ENCODE measurements around the gene KLK5.
"Not testable (repeated sequence)": the region's sequence is repeated elsewhere in the genome, so short reads cannot be mapped to it uniquely, and the experiment has no call there.

Gene KLK5, protein sequence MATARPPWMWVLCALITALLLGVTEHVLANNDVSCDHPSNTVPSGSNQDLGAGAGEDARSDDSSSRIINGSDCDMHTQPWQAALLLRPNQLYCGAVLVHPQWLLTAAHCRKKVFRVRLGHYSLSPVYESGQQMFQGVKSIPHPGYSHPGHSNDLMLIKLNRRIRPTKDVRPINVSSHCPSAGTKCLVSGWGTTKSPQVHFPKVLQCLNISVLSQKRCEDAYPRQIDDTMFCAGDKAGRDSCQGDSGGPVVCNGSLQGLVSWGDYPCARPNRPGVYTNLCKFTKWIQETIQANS

GRCh38 chr19:50952910-50953309, at the start of gene KLK5:
Gene KLK5 (minus strand): TSS chr19:50953038. CDS start chr19:50952657, 381 bp downstream.
- DNase-seq (ENCODE audit: low spot score): no peak

DNA sequence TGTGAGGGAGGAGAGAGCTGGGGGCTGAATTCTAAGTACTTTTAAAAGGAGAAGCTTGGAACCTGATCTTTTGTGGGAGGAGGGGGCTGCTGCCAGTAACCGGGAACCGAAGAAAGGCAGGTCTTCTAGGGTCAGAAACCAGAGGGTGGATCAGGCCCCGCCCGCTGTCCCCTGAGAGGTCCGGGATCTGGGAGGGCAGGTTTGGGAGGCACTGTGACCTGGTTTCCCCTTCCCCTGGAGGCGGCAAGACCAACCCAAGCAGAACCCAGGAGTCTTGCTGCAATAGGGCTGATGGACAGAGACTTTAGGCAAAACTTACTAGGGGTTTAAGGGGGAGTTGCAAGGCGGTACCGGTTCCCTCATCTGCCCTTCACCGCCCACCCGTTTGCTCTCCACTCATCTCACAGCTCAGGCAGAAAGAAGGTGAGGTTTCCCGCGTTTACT, 49.3 kb upstream of the KLK5 start:
- DNase-seq (ENCODE audit: low spot score): no peak

- DNase-seq (ENCODE audit: low spot score): no peak
Observed at GRCh38 chr19:51001515-51001914, 48.7 kb upstream of the KLK5 start, which contains the start of gene KLK8. Gene KLK8 (minus strand): TSS chr19:51001604. CDS start chr19:51001167, 437 bp downstream.

DNA sequence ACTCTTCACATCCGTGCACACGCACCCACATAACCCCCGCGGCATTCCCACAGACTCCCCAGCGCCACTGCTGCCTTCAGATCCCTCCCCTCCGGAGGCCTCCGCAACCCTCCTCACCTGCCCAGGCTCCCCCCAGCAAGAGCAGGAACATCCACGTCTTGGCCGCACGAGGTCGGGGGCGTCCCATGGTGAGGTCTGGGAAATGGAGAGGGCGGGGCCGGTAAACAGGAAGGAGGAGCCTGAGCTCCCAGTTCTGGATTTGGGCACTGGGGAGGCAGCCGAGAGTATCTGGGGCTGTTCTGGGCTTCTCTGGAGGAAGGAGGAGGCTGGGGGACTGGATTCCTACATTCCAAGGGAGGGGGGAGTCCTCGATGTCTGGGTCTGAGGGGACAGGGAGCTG, 48.1 kb upstream of the KLK5 start:
- DNase-seq (ENCODE audit: low spot score): peak; percentile 72

GRCh38 chr19:51000426-51000825, 47.6 kb upstream of the KLK5 start:
- DNase-seq (ENCODE audit: low spot score): no peak

- no peak for DNase-seq (ENCODE audit: low spot score)
Observed at GRCh38 chr19:50998686-50999085, 45.8 kb upstream of the KLK5 start.

DNA sequence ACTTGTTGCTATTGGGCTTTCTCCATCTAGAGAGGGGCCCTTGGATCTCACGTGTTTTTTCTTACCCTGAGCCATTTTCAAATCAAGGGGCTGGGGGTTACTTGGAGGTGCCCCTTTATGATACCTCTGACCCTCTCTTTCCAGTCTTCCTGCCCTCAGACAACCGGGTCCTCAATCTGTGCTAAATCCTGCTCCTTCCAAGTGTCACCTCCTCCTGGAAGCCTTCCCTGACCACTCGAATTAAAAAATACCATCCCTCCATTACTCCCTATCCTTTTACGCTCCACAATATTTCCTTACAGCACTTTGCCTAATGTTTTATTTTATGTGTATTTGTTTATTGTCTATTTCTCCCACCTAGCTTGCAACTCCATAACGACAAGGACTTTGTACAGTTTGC, 45.2 kb upstream of the KLK5 start:
- no peak for DNase-seq (ENCODE audit: low spot score)

- DNase-seq (ENCODE audit: low spot score): peak; percentile 39
Observed at GRCh38 chr19:50994129-50994528, 41.3 kb upstream of the KLK5 start.

- no peak for DNase-seq (ENCODE audit: low spot score)
Observed at GRCh38 chr19:50992666-50993035, 39.8 kb upstream of the KLK5 start.

DNA sequence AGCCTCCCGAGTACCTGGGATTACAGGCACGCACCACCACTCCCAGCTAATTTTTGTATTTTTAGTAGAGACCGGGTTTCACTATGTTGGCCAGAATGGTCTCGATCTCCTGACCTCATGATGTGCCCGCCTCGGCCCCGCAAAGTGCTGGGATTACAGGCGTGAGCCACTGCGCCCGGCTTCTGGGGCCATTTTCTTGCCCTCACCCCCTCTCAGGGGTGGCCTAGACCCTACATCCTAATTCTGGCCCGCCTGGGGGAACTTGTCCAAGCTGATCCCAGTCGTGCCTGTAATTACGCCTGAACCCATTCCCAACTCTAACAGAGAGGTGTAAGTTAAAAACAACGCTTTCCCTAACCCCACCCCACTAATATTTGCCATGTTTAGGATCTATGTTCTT, 31.6 kb upstream of the KLK5 start:
- not testable (repeated sequence) for DNase-seq (ENCODE audit: low spot score)

- DNase-seq (ENCODE audit: low spot score): peak; percentile 51
Observed at GRCh38 chr19:50983625-50984292, 30.9 kb upstream of the KLK5 start, which contains the start of gene KLK7. Gene KLK7 (minus strand): TSS chr19:50983917. CDS start chr19:50982399, 1,518 bp downstream.

- DNase-seq (ENCODE audit: low spot score): no peak
Observed at GRCh38 chr19:50982186-50982585, 29.3 kb upstream of the KLK5 start.

DNA sequence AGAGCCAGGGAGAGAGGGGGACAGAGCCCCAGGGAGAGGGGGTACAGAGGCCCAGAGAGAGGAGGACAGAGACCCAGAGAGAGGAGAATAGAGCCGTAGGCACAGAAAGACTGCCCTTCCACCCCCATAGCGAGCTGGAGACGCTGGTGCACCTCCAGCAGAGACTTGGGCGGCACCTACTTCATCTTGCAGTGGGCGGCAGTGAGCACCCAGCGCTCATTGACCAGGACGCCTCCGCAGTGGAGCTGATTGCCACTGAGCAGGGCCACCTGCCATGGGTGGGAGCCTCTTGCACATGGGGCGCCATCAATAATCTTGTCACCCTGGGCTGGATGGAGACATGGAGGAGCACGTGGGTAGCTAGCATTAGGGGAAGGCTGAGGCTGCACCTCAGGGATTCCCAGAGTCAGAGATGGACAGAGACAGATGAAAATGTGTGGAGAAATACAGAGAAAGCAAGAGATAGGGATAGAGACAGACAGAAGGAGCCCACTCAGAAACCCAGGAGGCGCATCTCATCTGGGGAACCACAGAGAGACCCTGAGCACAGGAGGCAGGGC, 28.8 kb upstream of the KLK5 start:
- no peak for DNase-seq (ENCODE audit: low spot score)

DNA sequence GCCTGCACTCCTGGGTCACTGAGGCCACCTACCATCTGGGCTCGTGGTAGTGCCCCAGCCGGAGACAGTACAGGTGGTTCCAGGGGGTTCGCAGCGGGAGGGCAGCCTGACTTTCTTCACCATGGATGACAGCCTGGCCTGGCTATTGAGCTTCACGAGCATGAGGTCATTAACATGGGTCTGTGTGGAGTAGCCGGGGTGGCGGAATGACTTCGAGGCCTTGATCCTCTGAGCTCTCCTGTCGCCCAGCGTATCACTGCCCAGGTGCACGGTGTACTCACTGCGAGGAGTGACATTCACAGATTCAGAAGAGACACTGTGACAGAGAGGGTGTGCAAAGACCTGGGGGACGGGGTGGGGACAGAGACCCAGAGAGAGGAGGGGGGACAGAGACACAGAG, 27.4 kb upstream of the KLK5 start:
- DNase-seq (ENCODE audit: low spot score): no peak

DNA sequence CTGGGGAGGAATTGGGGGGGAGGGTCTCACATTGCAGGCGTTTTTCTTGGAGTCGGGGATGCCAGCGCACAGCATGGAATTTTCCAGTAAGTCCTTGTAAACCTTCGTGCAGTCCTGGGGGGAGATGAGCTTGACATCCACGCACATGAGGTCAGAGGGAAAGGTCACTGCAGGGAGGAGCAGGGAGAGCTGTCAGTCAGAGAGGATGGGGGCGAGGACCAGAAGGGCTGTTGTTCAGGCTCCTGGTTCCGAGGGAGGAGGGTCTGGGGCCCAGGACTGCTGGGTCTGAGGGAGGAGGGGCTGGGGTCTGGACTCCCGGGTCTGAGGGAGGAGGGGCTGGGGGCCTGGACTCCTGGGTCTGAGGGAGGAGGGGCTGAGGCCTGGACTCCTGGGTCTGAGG, 26.9 kb upstream of the KLK5 start:
- no peak for DNase-seq (ENCODE audit: low spot score)

GRCh38 chr19:50978772-50979390, 26.0 kb upstream of the KLK5 start:
- DNase-seq (ENCODE audit: low spot score): no peak

GRCh38 chr19:50977626-50978025, 24.8 kb upstream of the KLK5 start:
- no peak for DNase-seq (ENCODE audit: low spot score)

- peak; percentile 61 for DNase-seq (ENCODE audit: low spot score)
Observed at GRCh38 chr19:50975766-50976165, 22.9 kb upstream of the KLK5 start.

GRCh38 chr19:50974702-50975556, 22.1 kb upstream of the KLK5 start:
- no peak for DNase-seq (ENCODE audit: low spot score)

- no peak for DNase-seq (ENCODE audit: low spot score)
Observed at GRCh38 chr19:50972795-50973376, 20.0 kb upstream of the KLK5 start.

- not testable (repeated sequence) for DNase-seq (ENCODE audit: low spot score)
Observed at GRCh38 chr19:50969810-50970209, 17.0 kb upstream of the KLK5 start.

DNA sequence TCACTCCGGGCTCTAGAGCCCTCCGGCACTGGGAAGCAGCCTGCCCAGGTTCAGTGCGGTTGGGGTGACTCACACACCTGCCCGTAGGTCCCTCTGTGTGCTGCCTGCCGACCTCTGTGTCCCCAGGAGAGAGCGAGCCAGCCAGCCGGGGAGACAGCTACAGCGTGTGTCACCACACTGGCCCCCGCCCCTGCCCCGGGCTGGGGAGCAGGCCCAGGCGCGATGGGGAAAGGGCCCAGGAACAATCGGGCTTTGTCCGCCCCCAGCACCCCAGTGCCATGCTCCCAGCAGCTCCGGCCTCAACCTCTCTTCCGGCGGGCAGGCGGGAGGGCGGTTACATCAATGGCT, 16.5 kb upstream of the KLK5 start, which contains the start of gene KLK6:
Gene KLK6, minus strand, starts transcription at position 179 of the 348 bp plus-strand sequence. CDS start 1,487 bp downstream, outside the sequence.
- DNase-seq (ENCODE audit: low spot score): no peak
